Gastroesophageal sphincter (tissue), 4 donors: Measurements from ENCODE around the gene PRR22. TPM values are rescaled to one million over a fixed set of nuclear protein-coding genes. Genes with fewer than 3 reads are reported as not detected.

Source experiments
- ATAC-seq: fragments of 150-250 bp; one replicate; pipeline ENCODE4 v1.9.1; 2016; ENCODE audit warnings: mild to moderate bottlenecking, moderate library complexity
- H3K27ac ChIP-seq, 4 donors: fragments of 200-600 bp; sonication (generic) in 3 of 4; 1 replicate in 3 of 4; 2 replicates in 1 of 4; pipeline ENCODE4 v1.5.1; 2016 to 2019
- H3K27me3 ChIP-seq: fragments of 200-600 bp; sonication (generic); one replicate; pipeline ENCODE4 v1.5.1; 2019
- H3K36me3 ChIP-seq, 2 donors: fragments of 200-600 bp; sonication (generic); one replicate each; pipeline ENCODE4 v1.5.1; 2019; ENCODE audit warnings: control low read depth in 1 of 2
- H3K4me1 ChIP-seq, 3 donors: fragments of 200-600 bp; sonication (generic); 1 replicate in 2 of 3; 2 replicates in 1 of 3; pipeline ENCODE4 v1.5.1; 2016 to 2019; ENCODE audit warnings: control low read depth in 2 of 3
- H3K4me3 ChIP-seq, 2 donors: fragments of 200-600 bp; sonication (generic); one replicate each; pipeline ENCODE4 v1.5.1; 2019; ENCODE audit warnings: mild to moderate bottlenecking in 1 of 2, moderate library complexity in 1 of 2
- H3K9me3 ChIP-seq, 3 donors: fragments of 200-600 bp; sonication (generic); one replicate each; pipeline ENCODE4 v1.5.1; 2017 to 2019; ENCODE audit warnings: control low read depth in 2 of 3
- EP300 ChIP-seq: sonication (generic); formaldehyde crosslinking; IDR thresholded peaks from one replicate; pipeline ENCODE4 v1.6.1; 2017; ENCODE audit warnings: antibody characterized with exemption, mild to moderate bottlenecking
- POLR2A ChIP-seq, 2 donors: fragments of 450-650 bp; IDR thresholded peaks; one replicate each; pipeline ENCODE4 v1.6.1; 2017; ENCODE audit warnings: antibody characterized with exemption in 2 of 2, mild to moderate bottlenecking in 2 of 2, moderate library complexity in 1 of 2
- POLR2AphosphoS5 ChIP-seq: sonication (generic); formaldehyde crosslinking; IDR thresholded peaks from one replicate; pipeline ENCODE4 v1.6.1; 2017; ENCODE audit warnings: antibody characterized with exemption
- WGBS, 2 donors: methylation state at CpG; one replicate each; pipeline ENCODE4 v1.1.5; 2018; ENCODE audit warnings: low coverage in 1 of 2; 5-methylcytosine and 5-hydroxymethylcytosine counted together
- total RNA-seq, 4 donors: library from RNA; depleted of rRNA; stranded (reverse); fragments of >200 nt; gene quantifications; one replicate each; pipeline ENCODE4 v1.1.0, GENCODE V29; 2016
- TF ChIP-seq, protein P1 (sequence below), 4 experiments: fragments of 200-600 bp in 2 of 4; fragments of 450-650 bp in 2 of 4; sonication (generic) in 1 of 4; IDR thresholded peaks; one replicate each; pipeline ENCODE4 v1.5.1; 2017 to 2019; ENCODE audit warnings: antibody characterized with exemption in 4 of 4, mild to moderate bottlenecking in 2 of 4, moderate library complexity in 2 of 4

PRR22 gene
- total RNA-seq, 4 donors from 2014 or later = 0.40 TPM; not detected in 3

DNA sequence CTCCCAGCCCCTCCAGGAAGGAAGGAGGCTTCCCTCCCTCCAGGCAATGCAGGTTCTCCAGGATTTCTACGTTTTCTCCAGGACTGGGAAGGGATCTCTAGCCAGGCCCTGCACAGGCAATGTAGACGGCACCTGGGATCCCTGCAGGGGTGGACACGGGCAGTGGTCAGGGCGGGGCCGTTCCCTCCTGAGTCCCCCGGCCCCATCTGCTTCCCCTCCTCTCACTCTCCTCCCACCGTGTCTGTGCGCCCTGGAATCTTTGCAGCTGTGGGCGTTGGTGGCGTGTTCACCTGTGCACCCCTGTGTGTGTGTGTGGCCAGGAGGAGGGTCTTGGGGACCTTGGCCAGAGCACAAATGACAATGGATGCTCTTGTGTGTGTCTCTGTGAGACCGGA, 30.3 kb upstream of the PRR22 start:
- Histone ChIP-seq H3K4me3 (no peak overlapping the region), H3K27me3 (no peaks in the 10 kb centered on the region), H3K36me3 (peaks cover 0 to 6% of the 10 kb centered on the region in 2 donors), H3K27ac (no peak overlapping the region), H3K9me3 (no peaks in the 10 kb centered on the region), H3K4me1 (no peaks in the 10 kb centered on the region)
- no peak for ATAC-seq
- TF ChIP-seq, protein P1, sequence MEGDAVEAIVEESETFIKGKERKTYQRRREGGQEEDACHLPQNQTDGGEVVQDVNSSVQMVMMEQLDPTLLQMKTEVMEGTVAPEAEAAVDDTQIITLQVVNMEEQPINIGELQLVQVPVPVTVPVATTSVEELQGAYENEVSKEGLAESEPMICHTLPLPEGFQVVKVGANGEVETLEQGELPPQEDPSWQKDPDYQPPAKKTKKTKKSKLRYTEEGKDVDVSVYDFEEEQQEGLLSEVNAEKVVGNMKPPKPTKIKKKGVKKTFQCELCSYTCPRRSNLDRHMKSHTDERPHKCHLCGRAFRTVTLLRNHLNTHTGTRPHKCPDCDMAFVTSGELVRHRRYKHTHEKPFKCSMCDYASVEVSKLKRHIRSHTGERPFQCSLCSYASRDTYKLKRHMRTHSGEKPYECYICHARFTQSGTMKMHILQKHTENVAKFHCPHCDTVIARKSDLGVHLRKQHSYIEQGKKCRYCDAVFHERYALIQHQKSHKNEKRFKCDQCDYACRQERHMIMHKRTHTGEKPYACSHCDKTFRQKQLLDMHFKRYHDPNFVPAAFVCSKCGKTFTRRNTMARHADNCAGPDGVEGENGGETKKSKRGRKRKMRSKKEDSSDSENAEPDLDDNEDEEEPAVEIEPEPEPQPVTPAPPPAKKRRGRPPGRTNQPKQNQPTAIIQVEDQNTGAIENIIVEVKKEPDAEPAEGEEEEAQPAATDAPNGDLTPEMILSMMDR (IDR thresholded peaks at IDR 0.05) = no peak
- TF ChIP-seq POLR2A (IDR thresholded peaks at IDR 0.05) (no peak), POLR2AphosphoS5 (no peak), EP300 (no peak)
- 56 to 80% methylated on average over 6 to 8 of the region's 11 CpGs for WGBS, 2 donors

DNA sequence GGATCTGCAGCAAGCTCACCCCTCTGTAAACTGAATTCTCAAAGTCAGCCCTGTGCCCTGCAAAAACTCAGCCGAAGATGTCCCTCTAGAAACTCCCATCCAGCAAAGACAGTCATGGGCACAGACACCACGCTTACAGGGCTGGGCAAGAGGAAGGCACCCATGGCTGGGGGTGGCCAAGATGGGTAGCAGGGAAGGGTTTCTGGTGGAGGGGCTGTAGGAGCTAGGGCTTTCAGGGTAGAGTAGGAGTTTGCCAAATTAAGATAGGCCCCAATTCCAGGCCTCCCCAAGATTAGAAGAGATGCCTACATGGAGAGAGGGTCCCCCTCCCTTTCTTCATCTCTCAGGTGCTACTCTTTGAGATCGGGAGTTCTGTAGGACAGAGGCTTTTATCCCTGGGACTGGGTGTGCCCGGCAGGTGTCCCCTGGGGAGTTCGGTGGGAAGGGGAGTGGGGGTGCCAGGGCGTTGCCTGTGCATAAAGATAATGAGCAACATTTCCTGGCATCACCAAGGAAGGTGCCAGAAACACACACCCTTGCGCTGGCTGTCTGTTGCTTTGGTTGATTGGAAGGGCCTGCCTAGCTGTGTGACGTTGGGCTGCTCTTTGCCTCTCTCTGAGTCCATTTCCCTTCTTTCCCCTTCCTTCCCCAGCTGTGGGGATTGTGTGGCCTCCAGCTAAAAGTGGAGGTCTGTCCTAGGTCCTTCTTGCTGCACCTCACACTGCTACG, 29.7 kb upstream of the PRR22 start:
- WGBS, 2 donors = 83% methylated on average over 6 of the region's 9 CpGs; no CpG with 5 or more reads in 1 of the 2 donors

DNA sequence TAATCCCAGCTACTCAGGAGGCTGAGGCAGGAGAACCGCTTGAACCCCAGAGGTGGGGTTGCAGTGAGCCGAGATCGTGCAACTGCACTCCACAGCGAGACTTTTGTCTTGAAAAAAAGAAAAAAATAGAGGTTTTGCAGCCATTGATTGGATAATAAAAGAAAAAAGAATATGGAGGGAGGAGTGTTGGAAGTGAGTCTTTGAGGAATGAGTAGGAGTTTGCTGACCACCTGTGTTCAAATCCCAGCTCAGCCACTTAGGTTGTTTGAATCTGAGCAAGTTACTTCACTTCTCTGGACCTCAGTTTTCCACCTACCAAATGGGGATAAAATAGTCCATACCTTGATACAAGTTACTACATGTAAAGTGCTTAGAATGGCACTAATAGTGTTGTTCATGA, 26.6 kb upstream of the PRR22 start:
- no peak overlapping the region for H3K4me3 ChIP-seq
- WGBS, 2 donors = 86 to 100% methylated on average over 1 to 4 of the region's 4 CpGs

More for the DNA sequence above, 29.7 kb upstream of the PRR22 start:
- Histone ChIP-seq H3K4me1 (no peaks in the 10 kb centered on the region), H3K27me3 (no peaks in the 10 kb centered on the region), H3K4me3 (no peak overlapping the region), H3K36me3 (peaks cover 0 to 6% of the 10 kb centered on the region in 2 donors), H3K9me3 (no peaks in the 10 kb centered on the region), H3K27ac (no peak overlapping the region)
- no peak for ATAC-seq
- TF ChIP-seq POLR2A (IDR thresholded peaks at IDR 0.05) (no peak), EP300 (no peak), POLR2AphosphoS5 (no peak)
- TF ChIP-seq, protein P1 (IDR thresholded peaks at IDR 0.05) = no peak

DNA sequence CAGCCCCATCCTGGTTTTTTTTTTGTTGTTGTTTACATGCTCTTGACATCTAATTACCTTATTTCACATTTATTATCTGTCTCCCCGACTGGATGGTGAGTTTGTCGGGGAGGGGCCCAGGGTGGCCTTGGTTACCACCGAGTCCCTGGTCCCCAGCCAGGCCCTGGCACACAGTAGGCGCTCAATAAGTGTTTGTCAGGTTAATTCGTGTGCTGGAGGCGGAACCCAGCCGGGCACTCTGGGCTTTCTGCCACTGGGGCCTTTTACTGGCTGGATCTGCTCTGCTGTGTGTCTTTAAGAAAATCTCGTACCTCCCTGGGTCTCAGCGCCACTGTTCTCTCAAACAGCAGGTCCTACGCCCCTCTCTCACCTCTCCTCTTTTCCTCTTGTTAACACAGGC, 24.9 kb upstream of the PRR22 start:
- peaks cover 0 to 10% of the 10 kb centered on the region in 2 donors for H3K36me3 ChIP-seq

More for the DNA sequence above, 26.6 kb upstream of the PRR22 start:
- no peaks in the 10 kb centered on the region for H3K9me3 ChIP-seq
- no peak overlapping the region for H3K27ac ChIP-seq
- H3K27me3 ChIP-seq = no peaks in the 10 kb centered on the region
- H3K36me3 ChIP-seq = peaks cover 0 to 10% of the 10 kb centered on the region in 2 donors
- peaks cover 0 to 6% (median 0%) of the 10 kb centered on the region in 3 donors for H3K4me1 ChIP-seq
- TF ChIP-seq EP300 (no peak), POLR2AphosphoS5 (no peak), POLR2A (IDR thresholded peaks at IDR 0.05) (no peak)
- TF ChIP-seq, protein P1 (IDR thresholded peaks at IDR 0.05) = no peak
- ATAC-seq = no peak

DNA sequence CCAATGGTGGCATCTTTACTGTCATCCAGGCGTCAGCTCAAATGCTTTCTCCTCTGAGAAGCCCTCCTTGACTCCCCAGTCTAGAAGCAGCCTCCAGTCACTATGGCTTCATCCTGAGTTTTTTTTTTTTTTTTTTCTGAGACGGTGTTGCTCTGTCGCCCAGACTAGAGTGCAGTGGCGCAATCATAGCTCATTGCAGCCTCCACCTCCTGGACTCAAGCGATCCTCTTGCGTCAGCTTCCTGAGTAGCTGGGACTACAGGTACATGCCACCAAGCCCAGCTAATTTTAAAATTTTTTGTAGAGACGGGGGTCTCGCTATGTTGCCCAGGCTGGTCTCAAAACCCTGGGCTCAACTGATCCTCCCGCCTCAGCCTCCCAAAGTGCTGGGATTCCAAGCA, 24.5 kb upstream of the PRR22 start:
- Histone ChIP-seq H3K4me1 (peaks cover 0 to 21% (median 4%) of the 10 kb centered on the region in 3 donors), H3K9me3 (no peaks in the 10 kb centered on the region), H3K27me3 (peaks cover 7% of the 10 kb centered on the region), H3K27ac (no peak overlapping the region), H3K4me3 (no peak overlapping the region), H3K36me3 (peaks cover 0 to 10% of the 10 kb centered on the region in 2 donors)
- no peak for TF ChIP-seq POLR2AphosphoS5
- no peak for TF ChIP-seq POLR2A (IDR thresholded peaks at IDR 0.05)
- TF ChIP-seq, protein P1 (IDR thresholded peaks at IDR 0.05) = no peak
- TF ChIP-seq EP300 = no peak
- 81 to 95% methylated on average over 5 to 6 of the region's 9 CpGs for WGBS, 2 donors
- ATAC-seq = no peak

More for the DNA sequence above, 24.9 kb upstream of the PRR22 start:
- no peak overlapping the region for H3K27ac ChIP-seq
- peaks cover 0 to 17% (median 2%) of the 10 kb centered on the region in 3 donors for H3K4me1 ChIP-seq
- peaks cover 3% of the 10 kb centered on the region for H3K27me3 ChIP-seq
- no peak for TF ChIP-seq EP300
- ATAC-seq = no peak
- H3K4me3 ChIP-seq = no peak overlapping the region
- no peaks in the 10 kb centered on the region for H3K9me3 ChIP-seq
- WGBS, 2 donors = 63 to 79% methylated on average over 3 to 9 of the region's 10 CpGs
